NT2/D1 (cell line): Measurements from ENCODE around the gene INF2.

Experiments used
- SUZ12 ChIP-seq: IDR thresholded peaks from 2 replicates; pipeline ENCODE4 v1.6.1; 2011; ENCODE audit not compliant: insufficient read length, insufficient read depth; ENCODE audit errors: extremely low read depth
- ZNF274 ChIP-seq: IDR thresholded peaks from 2 replicates; pipeline ENCODE4 v1.6.1; 2011; ENCODE audit warnings: mild to moderate bottlenecking, low read depth, low read length

GRCh38 chr14:104688505-104689108, 811 bp upstream of the INF2 start:
- TF ChIP-seq ZNF274 (no peak), SUZ12 (no peak)
